Spleen (tissue), 7 donors: ENCODE results near the gene NBAS.

ENCODE experiments used
- POLR2A ChIP-seq, 3 donors: fragments of 450-650 bp; IDR thresholded peaks; one replicate each; pipeline ENCODE4 v1.5.1; 2017; ENCODE audit warnings: antibody characterized with exemption in 3 of 3, mild to moderate bottlenecking in 1 of 3
- TF ChIP-seq, protein P1 (sequence below), 11 experiments: fragments of 200-600 bp in 7 of 11; fragments of 450-650 bp in 4 of 11; sonication (generic) in 4 of 11; IDR thresholded peaks in 8 of 11; conservative IDR thresholded peaks in 3 of 11; 1 replicate in 7 of 11; 2 replicates in 4 of 11; pipeline versions ENCODE4 v1.4.0 to v1.8.0; 2016 to 2021; ENCODE audit warnings: antibody characterized with exemption in 11 of 11, inconsistent platforms in 4 of 11, mild to moderate bottlenecking in 1 of 11
- donor health status: DM: no; HTN: no; CAD: no; lungs with moderate emphysema.
- donor health status: DM: no; HTN: no; CAD: no.
- donor health status: DM: no; HTN: no; CAD: no.

DNA sequence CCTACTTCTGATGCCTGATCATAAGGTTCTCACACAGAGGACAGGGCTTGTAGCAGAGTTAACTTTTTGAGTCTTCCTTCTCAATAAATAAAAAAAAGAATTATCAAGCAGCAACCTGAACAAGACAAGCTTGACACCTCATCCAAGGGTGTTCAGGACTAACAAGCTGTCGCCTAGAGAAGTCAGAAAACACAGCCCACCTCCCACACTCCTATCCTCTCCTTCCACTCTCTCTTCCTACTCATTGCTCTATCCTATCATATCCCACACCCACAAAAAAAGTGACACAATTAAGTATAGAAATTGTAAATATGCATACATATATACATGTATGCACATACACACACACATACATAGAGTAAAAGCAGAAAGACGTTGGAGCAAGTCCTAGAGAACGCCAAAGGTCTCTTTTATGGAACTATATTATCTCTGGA, 5.4 kb downstream of the NBAS start:
- no peak for TF ChIP-seq POLR2A (IDR thresholded peaks at IDR 0.05)
- TF ChIP-seq, protein P1, sequence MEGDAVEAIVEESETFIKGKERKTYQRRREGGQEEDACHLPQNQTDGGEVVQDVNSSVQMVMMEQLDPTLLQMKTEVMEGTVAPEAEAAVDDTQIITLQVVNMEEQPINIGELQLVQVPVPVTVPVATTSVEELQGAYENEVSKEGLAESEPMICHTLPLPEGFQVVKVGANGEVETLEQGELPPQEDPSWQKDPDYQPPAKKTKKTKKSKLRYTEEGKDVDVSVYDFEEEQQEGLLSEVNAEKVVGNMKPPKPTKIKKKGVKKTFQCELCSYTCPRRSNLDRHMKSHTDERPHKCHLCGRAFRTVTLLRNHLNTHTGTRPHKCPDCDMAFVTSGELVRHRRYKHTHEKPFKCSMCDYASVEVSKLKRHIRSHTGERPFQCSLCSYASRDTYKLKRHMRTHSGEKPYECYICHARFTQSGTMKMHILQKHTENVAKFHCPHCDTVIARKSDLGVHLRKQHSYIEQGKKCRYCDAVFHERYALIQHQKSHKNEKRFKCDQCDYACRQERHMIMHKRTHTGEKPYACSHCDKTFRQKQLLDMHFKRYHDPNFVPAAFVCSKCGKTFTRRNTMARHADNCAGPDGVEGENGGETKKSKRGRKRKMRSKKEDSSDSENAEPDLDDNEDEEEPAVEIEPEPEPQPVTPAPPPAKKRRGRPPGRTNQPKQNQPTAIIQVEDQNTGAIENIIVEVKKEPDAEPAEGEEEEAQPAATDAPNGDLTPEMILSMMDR (IDR thresholded peaks at IDR 0.05 in 8 of 11, conservative IDR thresholded peaks at IDR 0.05 in 3 of 11) = no peak
